ENCODE measurements around the gene COL6A3. TPM values are rescaled to one million over a fixed set of nuclear protein-coding genes. Genes with fewer than 3 reads are reported as not detected.

COL6A3 gene
- total RNA-seq, 1 experiment from 2014 or later: 0.57 TPM

GRCh38 chr2:237337586-237337985, 76.4 kb downstream of the COL6A3 start:
- DNase-seq: no peak
- Histone ChIP-seq H3K36me3 (ENCODE audit: low read depth) (no peaks in the 10 kb centered on the region), H3F3A (ENCODE audit: insufficient read depth, low read depth) (no peaks in the 10 kb centered on the region), H3K79me2 (ENCODE audit: low read depth) (no peaks in the 10 kb centered on the region), H3K4me3 (no peak overlapping the region), H3K9me3 (ENCODE audit: insufficient read depth, low read depth) (no peaks in the 10 kb centered on the region), H3K4me2 (no peak overlapping the region), H3K4me1 (replicated peaks; ENCODE audit: insufficient read depth) (no peaks in the 10 kb centered on the region), H4K20me1 (ENCODE audit: insufficient read depth) (no peaks in the 10 kb centered on the region), H2AFZ (no peak overlapping the region), H3K27me3 (ENCODE audit: insufficient read depth, low read depth) (no peaks in the 10 kb centered on the region), H3K9me2 (ENCODE audit: insufficient read depth) (no peaks in the 10 kb centered on the region), H3K27ac (no peak overlapping the region)
- no TSS peak for BruUV-seq (replicated peaks)
- CTCF ChIA-PET: no interaction called here
- intact Hi-C loops (cut with micrococcal nuclease; ENCODE audit: unreplicated experiment): no loop called here
- POLR2A ChIA-PET (ENCODE audit: unreplicated experiment): no interaction called here
- TF ChIP-seq CTCF (conservative IDR thresholded peaks at IDR 0.05) (no peak), EZH2 (IDR thresholded peaks at IDR 0.05; ENCODE audit: low read depth) (no peak)

GRCh38 chr2:237336131-237336530, 77.8 kb downstream of the COL6A3 start:
- no peaks in the 10 kb centered on the region for H4K20me1 ChIP-seq (ENCODE audit: insufficient read depth)
- no peak for TF ChIP-seq EZH2 (IDR thresholded peaks at IDR 0.05; ENCODE audit: low read depth)
- TF ChIP-seq CTCF (conservative IDR thresholded peaks at IDR 0.05): no peak
- DNase-seq: no peak
- no peaks in the 10 kb centered on the region for H3K9me3 ChIP-seq (ENCODE audit: insufficient read depth, low read depth)
- no peaks in the 10 kb centered on the region for H3K79me2 ChIP-seq (ENCODE audit: low read depth)
- intact Hi-C loops (cut with micrococcal nuclease; ENCODE audit: unreplicated experiment): no loop called here
- CTCF ChIA-PET: interaction anchor here (0.6 kb wide), 1 partner anchor 612 kb away, joined by 16 read pairs; no protein-coding TSS in a partner anchor
- H2AFZ ChIP-seq: no peak overlapping the region
- no TSS peak for BruUV-seq (replicated peaks)
- H3F3A ChIP-seq (ENCODE audit: insufficient read depth, low read depth): no peaks in the 10 kb centered on the region
- H3K4me1 ChIP-seq (replicated peaks; ENCODE audit: insufficient read depth): no peaks in the 10 kb centered on the region
- H3K27ac ChIP-seq: no peak overlapping the region
- no peak overlapping the region for H3K4me2 ChIP-seq
- no peaks in the 10 kb centered on the region for H3K9me2 ChIP-seq (ENCODE audit: insufficient read depth)
- H3K36me3 ChIP-seq (ENCODE audit: low read depth): no peaks in the 10 kb centered on the region
- H3K4me3 ChIP-seq: no peak overlapping the region
- H3K27me3 ChIP-seq (ENCODE audit: insufficient read depth, low read depth): no peaks in the 10 kb centered on the region
- POLR2A ChIA-PET (ENCODE audit: unreplicated experiment): interaction anchor here (0.7 kb wide), 1 partner anchor 140 kb away, joined by 6 read pairs; no protein-coding TSS in a partner anchor

GRCh38 chr2:237333748-237334147, 80.2 kb downstream of the COL6A3 start:
- no peaks in the 10 kb centered on the region for H3K79me2 ChIP-seq (ENCODE audit: low read depth)
- no peaks in the 10 kb centered on the region for H3K27me3 ChIP-seq (ENCODE audit: insufficient read depth, low read depth)
- no peak overlapping the region for H3K4me2 ChIP-seq
- no peaks in the 10 kb centered on the region for H3K4me1 ChIP-seq (replicated peaks; ENCODE audit: insufficient read depth)
- no TSS peak for BruUV-seq (replicated peaks)
- intact Hi-C loops (cut with micrococcal nuclease; ENCODE audit: unreplicated experiment): no loop called here
- H3K9me3 ChIP-seq (ENCODE audit: insufficient read depth, low read depth): no peaks in the 10 kb centered on the region
- ChIA-PET CTCF (no interaction called here), POLR2A (ENCODE audit: unreplicated experiment) (no interaction called here)
- no peak overlapping the region for H3K27ac ChIP-seq
- no peak overlapping the region for H3K4me3 ChIP-seq
- H2AFZ ChIP-seq: no peak overlapping the region
- DNase-seq: no peak
- no peaks in the 10 kb centered on the region for H4K20me1 ChIP-seq (ENCODE audit: insufficient read depth)
- H3K36me3 ChIP-seq (ENCODE audit: low read depth): no peaks in the 10 kb centered on the region
- H3F3A ChIP-seq (ENCODE audit: insufficient read depth, low read depth): no peaks in the 10 kb centered on the region
- H3K9me2 ChIP-seq (ENCODE audit: insufficient read depth): no peaks in the 10 kb centered on the region
- TF ChIP-seq CTCF (conservative IDR thresholded peaks at IDR 0.05) (no peak), EZH2 (IDR thresholded peaks at IDR 0.05; ENCODE audit: low read depth) (no peak)

All from PC-9 (cell line).